GM18502 (cell line): ENCODE measurements around the gene CASP4.

Source experiments
- ATAC-seq: cut with Tn5 transposase; IDR thresholded peaks from one replicate; pipeline ENCODE4 v1.9.1; 2021; ENCODE audit warnings: mild to moderate bottlenecking; ENCODE audit not compliant: unreplicated experiment, poor library complexity

The CASP4 gene

DNA sequence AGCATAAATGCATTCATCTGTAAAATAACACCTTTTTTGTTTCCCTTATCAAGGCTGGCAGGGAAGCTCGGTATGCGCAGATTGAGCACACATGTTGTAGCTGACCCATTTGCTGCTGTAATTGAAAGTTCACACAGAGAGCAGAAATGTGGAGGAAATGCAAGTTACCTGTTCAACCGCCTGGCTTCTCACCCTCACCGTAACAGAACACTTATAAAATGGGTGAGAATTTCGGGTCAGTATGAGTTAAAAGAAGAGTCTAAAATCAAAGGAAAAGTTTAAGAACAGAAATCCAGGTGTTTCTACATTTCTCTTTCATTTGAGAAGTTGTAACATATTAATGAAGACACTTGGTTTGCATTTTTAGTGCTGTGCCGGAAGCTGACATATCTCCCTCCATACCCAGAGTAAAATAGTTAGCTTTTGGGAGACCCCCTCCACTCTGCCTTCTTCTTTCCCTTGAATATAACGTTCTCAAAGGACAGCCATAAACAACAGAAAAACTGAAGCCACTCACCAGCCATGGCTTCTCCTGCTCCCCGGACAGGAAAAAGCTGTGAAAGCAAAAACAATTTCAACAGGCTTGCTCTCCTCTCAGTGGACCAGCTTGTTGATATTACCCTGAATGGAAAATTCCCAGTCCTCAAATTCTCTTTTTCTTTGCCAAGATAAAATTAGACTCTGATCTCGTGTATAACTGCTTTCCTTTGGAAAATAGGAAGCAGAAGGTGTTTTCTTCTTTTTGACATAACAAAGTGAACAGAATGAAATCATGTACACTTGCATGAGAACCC, 70.3 kb downstream of the CASP4 start, which contains the start of gene CASP12:
TSS of gene CASP12 (minus strand) at position 570 of the 794 bp plus-strand sequence.
- peak; percentile 69 for ATAC-seq

DNA sequence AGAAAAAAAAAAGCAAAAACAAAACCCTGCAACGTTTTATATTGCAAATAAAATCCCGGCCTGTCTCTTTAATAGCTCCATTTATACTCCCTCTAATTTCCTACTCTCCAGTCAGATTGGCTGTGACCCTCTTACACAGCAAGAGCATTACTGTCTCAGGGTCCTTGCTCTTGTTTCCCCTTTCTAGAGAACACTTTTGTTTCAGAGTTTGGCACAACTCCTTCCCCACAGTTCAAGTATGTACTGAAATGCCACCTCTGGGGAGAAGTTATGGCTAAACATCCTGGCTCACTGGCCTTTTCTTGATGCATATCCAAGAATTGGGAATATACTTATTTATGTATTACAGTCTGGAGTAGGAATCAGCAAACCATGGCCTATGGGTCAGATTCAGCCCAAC, 72.7 kb downstream of the CASP4 start:
- ATAC-seq, result no peak

DNA sequence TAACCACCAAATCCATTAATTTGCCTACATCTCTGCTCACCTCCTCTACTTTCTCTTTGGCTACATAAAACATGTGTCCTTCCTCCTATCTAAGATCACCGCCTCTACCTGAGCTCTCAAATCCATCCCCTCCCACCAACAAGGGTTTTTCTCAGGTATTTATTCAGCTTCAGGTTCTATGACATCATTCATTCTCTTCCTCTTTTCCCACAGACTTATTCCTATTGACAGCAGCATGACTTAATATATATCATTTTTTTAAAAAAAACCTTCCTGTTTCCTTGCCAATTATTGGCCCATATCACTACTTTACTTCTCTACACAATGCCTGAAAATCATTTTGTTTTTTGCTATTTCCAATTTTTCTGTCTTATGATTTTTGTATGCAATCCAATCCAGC, 74.5 kb downstream of the CASP4 start:
- ATAC-seq, result no peak
